Fibroblast of skin of right biceps (primary cell): ENCODE measurements around the gene TIMM17B.

Experiments used
- DNase-seq: peaks from one replicate; pipeline ENCODE4 v3.0.0-alpha.2; 2013

TIMM17B gene

GRCh38 chrX:48897625-48898306, at the start of gene TIMM17B, which contains the start of gene PQBP1:
Gene TIMM17B (minus strand): TSS chrX:48897768. CDS start chrX:48897749, 19 bp downstream.
Gene PQBP1 (plus strand): TSS chrX:48897930. CDS start chrX:48898510, 580 bp downstream.
- peak; percentile 96 for DNase-seq

GRCh38 chrX:48945517-48946348, 48.2 kb upstream of the TIMM17B start:
- peak; percentile 35 for DNase-seq

DNA sequence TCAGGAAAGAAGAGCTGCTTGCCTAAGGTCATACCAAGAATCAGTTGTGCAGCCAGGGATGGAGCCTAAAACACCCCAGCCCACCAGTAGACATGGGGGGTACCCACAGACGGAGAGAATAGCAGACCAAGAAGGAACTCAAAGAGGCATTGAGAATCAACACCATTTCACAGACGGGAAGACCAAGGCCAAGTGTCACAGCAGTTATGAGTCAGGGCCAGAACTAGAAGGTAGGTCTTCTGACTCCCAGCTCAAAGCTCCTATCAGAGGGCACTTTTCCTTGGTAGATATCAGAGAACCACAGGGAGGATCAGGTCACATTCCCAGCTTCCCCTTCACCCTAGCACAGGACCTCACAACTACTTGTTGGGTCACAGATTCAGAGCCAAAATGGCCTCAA, 45.3 kb upstream of the TIMM17B start:
- no peak for DNase-seq

DNA sequence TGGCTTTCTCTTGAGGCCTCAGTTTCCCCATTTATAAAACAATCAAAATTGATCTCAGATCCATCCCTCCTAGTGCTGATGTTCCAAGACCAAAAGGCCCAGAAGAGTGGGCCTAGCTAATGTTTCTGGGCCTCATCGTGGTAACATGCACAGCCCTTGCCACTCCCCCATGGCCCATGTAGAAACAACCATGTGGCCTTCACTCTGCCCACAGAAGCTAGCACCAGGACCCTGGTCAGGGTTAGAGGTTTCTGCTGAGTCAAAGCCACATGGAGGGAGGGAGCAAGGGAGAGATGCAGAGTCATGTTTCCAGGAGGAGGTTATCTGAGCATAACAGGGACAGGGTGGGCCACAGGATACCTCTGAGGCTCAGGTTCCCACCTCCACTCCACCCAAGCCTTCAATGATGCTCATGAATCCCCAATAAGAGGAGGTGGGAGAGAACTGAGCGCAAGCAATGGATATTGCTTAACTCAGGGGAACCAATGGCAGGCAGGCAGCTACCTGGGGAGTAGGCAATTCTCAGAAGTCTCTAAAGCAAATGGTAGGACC, 42.9 kb upstream of the TIMM17B start:
- no peak for DNase-seq

DNA sequence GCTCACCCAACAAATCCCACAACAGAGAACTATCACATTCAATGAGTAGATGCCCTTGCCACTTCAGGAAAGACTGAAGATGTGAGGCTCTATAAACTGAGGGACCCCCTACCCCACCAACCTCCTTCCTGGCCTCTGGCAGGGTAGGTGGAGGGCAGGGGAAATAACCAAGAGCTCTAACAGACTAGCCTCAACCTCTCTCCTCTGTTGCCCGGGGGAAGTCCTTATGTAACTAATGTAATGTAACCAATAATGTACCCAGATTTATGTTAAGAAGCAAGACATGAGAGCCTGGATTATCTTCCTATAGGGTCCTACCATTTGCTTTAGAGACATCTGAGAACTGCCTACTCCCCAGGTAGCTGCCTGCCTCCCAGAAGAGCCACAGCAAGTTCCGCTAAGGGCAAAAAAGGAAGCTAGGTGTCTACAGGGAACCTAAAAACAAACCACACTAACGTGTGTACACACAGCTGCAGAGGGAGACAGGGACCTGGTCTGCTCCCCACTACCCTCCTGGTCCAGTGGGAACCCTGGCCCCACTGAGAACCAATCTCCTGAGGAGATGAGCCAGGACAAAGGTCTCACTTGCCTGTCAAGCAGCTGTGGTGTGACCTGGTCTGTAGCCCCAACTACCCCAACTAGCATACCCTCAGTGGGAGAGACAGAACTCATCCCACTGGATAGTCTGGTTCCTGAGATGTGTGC, 42.1 kb upstream of the TIMM17B start:
- no peak for DNase-seq

GRCh38 chrX:48938721-48939425, 41.3 kb upstream of the TIMM17B start:
- no peak for DNase-seq

GRCh38 chrX:48937054-48937907, 39.7 kb upstream of the TIMM17B start:
- DNase-seq = peak; percentile 28

DNA sequence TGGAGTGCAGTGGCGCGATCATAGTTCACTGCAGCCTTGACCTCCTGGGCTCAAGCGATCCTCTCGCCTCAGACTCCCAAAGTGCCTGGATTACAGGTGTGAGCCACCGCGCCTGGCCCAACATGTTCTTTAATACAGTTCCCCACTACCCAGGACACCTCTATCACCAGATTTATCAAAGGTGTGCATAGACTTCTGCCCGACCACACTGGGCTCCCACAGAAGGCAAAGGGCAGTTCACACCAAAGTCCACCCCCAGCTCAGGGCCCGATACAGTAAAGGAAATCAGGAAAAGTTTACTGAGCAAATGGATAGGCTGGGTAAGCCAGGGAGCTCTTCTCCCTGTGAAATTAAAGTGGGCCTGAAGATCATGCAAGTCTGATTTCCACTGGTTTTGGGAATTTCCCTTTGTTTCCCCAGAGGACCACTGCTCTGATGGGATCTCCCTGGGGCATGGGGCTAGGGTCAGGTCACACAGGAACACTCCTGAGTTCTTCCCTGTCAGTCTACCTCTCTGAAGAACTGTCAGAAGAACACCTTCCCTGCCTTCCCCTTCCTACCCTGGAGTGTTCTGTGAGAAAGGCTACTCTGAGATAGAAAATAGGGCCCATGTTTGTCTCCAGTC, 39.0 kb upstream of the TIMM17B start:
- no peak for DNase-seq

DNA sequence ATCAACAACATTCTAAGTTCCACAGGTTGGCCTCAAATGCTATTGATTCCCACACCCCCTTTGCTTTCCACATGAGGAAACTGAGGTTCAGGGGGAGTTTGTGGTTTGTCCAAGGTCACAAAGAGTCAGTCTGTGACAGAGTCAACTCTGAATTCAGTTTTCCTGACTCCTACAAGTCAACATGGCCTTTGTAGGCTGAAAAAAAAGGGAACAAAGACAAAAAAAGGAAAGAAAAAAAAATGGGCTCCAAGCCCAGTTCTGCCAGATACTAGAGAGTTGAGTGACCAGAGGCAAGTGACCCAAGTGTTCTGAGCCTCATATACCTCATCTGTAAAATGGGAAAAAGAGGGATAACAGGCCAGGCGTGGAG, 37.7 kb upstream of the TIMM17B start:
- DNase-seq = no peak

DNA sequence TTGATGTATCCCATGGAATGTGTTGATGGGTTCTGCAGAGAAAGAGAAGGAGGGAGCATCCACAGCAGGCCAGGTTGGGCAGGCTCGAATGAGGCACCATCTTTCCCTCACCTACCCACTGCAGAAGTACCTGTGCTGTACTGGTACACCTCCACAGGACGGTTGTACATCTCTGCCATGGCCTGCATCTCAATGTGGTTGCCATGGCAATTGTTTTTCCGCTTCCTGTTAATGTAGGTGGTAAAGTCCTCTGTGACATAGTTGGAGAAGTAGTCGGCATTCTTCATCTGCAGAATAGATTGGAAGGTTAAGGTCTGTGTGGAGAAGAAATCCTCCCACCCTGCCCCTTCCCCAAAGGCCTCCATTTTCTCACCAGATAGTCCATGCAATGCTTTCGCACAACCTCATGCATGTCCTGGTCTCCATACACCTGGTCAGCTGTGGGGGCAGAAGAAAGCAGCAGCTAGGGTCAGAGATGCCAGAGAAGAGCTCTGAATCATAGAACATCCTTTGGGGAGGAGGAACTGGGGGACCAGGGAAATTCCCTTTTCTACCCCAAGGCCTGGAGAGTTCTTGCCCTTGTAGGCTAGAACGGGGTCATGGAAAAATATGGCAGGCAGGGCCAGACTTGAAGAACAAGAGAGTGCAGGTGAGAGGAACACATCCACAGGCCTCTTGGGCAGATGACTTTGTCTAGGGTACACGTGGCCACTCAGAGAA, 37.2 kb upstream of the TIMM17B start:
- DNase-seq = no peak

- no peak for DNase-seq
Observed at GRCh38 chrX:48933757-48934156, 36.2 kb upstream of the TIMM17B start.

DNA sequence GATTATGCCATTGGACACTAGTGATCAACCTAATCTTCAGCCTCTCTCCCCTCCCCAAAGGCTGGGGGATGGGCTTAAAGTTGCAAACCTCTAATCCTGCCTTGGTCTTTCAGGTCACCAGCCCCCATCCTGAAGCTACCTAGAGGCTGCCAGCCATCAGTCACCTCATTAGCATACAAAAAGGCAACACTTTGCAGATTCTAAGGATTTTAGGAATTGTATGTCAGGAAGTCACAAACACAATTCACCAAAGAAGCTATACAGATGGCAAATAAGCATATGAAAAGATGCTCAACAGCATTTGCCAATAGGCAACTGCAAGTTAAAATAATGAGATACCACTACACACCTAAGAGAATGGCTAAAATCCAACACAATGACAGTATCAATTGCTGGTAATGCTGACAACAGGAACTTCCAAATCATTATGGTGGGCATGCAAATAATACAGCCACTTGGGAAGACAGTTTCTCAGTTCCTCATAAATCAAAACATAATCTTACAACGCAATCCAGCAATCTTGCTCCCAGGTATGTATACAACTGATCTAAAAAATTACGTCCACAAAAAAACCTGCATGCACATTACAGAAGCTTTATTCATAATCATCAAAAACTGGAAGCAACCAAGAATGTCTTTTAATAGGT, 30.3 kb upstream of the TIMM17B start:
- DNase-seq = no peak

- no peak for DNase-seq
Observed at GRCh38 chrX:48927123-48927522, 29.6 kb upstream of the TIMM17B start.

DNA sequence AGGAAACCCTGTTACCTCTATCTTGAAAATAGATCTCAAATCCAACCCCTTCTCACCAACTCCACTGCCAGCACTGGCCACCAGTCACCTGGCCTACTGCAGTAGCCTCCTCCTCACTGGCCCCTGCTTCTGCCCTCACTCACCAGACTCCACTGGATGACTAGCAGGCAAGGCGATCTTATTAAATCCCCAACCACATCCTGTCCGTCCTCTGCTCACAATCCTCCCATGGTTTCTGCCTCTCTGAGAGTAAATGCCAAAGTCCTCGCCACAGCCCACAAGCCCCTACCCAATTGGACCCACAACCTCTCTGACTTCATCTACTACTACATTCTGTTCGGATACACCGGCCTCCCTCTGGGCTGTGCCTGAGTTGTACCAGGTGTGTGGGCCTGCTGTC, 26.7 kb upstream of the TIMM17B start:
- DNase-seq = no peak

GRCh38 chrX:48923771-48924170, 26.2 kb upstream of the TIMM17B start:
- DNase-seq = no peak

DNA sequence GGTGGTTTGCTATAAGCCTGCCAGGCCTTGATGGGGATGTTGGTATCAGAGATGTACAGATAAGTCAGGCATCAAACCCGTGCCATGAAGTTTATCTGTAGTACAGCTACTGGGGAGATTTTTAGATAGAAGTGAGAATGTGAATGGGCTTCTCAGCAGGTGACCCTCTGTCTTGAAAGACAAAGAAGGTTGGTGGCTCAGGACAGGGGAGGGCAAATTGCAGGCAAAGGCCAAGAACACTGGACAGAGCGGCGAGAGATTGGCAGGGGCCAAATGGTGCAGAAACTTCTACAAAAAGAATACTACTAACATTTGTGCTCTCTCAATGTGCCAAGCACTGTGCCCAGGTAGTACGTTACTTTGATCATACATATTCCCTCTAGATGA, 23.1 kb upstream of the TIMM17B start:
- no peak for DNase-seq

GRCh38 chrX:48919947-48920717, 22.6 kb upstream of the TIMM17B start:
- no peak for DNase-seq

GRCh38 chrX:48919360-48919841, 21.8 kb upstream of the TIMM17B start:
- no peak for DNase-seq
